HG02588 (cell line): Measurements from ENCODE around the gene AFG3L2.

ENCODE experiments used
- ATAC-seq: cut with Tn5 transposase; IDR thresholded peaks from one replicate; pipeline ENCODE4 v1.9.1; 2021; ENCODE audit warnings: mild to moderate bottlenecking, moderate library complexity; ENCODE audit not compliant: unreplicated experiment

AFG3L2 gene

DNA sequence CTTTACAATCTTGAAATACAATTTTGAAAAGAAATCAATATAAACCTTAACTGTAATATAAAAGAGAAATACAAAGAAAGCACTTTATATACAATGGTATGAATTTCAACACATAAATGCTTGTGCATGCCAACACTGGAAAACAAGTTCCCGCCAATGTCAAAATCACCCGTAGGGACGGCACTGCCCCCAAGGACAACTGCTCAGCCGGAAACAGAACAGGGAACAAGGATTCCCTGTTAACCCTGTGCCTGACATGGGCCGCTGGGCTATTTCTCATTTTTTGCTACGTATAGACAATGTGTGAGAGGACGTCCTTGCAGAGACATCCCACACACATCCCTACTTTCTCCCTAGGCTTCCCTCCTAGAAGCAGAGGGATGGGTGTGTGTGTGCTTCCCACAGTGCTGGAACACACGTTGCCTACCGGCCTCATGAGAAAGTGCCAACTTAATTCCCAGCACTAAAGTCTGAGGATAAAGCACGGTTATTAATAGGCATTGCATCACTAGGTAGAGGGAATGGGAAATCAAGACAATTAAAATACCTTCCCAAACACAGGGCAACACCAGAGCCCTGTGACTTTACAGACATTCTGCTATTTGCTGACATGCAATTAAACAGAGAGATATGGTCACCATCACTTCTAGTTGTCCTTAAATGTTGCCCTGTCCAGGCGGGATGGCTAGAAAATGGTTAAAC lies 14.4 kb downstream of the AFG3L2 start:
- no peak for ATAC-seq

DNA sequence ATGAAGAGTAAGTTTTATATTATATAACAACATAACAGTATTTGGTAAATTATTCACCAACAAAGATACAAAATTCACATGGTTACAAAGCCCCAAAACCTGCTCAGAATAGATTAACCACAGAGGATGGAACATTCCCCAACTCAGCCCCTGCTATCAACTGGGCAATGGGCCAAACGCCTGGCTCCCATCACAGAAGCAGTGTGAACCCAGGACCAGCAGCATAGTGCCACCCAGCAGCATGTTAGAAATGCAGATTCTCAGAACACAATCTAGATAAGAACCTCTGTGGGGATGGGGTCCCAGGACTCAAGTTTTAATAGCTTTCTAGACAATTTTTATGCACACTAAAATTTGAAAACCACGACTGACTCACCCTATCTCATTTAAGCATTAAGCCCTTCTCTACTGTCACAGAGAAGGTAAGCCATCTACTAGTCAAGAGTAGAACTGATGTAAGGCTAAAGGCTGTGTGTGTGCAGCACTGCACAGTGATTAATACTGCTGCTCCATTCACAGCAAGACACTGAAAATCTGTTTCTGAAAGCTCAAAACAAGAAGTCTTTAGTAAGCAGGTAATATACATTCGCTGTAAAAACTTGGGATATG lies 15.2 kb downstream of the AFG3L2 start:
- no peak for ATAC-seq

DNA sequence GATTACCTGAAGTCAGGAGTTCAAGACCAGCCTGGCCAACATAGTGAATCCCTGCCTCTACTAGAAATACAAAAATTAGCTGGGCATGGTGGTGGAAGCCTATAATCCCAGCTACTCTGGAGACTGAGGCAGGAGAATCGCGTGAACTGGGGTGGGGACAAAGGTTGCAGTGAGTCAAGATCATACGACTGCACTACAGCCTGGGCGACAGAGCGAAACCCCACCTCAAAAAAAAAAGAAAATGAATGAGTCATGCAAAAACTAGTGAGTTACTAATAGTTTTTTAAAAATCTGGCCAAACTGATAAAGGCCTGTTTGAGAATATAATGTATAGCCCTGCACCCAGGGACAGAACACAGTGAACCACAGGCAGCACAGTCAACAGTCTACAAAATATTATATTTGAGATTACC lies 17.5 kb downstream of the AFG3L2 start:
- ATAC-seq = no peak

DNA sequence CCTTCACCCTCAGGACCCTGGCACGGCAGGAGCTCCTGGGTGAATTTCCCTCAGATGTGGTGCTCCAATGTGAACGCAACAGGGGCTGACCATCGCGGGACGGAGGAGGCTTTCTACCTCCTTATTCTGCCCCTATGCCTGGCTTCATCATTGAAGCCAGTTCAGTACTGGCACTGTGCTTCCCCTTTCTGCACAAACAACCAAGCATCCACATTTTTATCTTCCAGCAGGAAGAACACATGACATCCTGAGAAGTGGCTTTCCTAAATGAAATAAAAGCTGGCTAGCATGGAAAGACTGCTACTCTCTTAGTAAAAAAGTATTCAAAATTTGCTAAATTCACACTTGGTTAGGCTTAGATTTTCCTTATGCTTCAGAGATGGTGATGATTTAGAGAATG lies 24.8 kb downstream of the AFG3L2 start:
- ATAC-seq = no peak

DNA sequence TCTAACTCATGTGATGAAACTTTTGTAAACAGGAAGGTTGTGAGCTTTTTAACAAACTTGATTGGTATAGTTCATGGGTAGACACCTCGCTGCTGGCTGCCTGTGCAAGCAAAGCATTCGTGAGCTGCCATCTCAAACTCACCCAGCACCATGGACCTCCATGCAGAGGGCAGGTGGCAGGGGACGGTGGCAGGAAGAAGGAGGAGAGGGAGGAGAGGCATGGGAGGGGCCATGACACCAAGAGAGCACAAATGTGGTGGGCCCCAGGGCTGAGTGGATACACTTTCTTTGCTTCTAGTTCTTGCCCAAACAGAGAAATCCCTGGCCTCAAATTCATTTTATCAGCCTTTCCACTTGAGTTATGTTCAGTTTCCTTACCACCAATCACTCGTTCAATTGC lies 29.1 kb downstream of the AFG3L2 start:
- ATAC-seq = no peak

DNA sequence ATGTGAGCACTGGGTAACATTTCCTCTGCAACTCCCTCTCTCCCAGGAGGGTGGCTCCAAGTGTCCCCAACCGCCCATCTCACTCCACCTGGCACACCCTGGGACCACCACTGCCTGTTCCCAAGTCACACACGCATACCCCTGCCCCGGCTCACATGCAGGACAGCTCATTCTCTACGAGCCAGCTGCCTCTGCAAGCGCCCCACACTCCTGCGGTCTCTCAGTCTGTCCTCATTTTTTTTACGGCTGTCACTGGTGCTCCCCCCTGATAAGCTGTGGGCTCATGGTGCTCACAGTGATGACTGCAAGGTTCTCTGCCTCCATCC lies 30.8 kb downstream of the AFG3L2 start:
- no peak for ATAC-seq

DNA sequence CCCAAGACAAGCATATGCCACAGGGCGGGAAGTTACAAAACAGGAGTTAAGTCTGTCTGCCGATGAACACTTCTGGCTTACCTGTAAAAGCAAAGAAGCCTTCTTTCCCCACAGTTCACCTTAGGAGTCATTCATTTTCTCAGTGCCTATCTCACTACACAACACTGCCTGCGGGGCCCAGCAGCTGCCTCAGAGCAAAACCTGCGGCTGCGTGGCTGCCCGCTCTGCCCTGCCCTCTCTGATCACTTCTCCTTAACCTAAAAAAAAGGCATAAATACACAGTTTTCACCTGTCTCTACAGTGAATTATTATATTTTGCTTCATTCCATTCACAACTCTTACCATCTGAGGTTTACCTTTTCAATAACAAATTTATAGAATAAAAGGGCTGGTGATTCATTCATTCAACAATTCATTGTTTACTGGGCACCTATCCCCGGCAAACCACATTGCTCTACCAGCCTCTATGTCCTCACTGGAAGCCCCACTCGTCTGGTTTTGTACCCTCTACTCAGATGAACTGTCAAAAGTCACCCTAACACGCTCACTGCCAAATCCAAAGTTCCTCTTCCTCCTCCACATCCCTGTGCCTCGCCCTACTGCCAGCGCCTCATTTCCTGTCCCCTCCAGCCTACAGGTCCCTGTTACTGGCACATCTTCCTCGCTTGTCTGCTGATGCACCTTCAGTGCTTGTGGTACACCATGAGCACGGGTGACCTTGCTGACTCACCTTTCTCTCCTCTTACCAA lies 31.4 kb downstream of the AFG3L2 start:
- ATAC-seq = no peak

DNA sequence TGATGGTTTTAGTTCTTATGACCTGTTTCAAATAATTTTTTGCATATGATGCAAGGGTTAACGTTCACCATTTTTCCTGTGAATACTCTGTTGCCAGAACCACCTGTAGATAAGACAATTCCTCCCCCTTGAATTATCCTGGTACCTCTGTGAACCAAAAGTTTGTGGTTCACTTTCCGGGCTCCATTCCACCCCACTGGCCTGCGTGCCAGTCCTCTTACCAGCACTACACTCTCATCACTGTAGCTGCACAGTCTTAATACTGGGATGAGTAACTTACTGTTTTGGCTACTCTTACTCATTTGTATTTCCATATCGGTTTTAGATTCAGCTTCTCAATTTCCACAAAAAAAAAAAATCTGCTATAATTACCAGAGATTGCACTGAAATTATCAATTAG lies 34.4 kb downstream of the AFG3L2 start:
- no peak for ATAC-seq

DNA sequence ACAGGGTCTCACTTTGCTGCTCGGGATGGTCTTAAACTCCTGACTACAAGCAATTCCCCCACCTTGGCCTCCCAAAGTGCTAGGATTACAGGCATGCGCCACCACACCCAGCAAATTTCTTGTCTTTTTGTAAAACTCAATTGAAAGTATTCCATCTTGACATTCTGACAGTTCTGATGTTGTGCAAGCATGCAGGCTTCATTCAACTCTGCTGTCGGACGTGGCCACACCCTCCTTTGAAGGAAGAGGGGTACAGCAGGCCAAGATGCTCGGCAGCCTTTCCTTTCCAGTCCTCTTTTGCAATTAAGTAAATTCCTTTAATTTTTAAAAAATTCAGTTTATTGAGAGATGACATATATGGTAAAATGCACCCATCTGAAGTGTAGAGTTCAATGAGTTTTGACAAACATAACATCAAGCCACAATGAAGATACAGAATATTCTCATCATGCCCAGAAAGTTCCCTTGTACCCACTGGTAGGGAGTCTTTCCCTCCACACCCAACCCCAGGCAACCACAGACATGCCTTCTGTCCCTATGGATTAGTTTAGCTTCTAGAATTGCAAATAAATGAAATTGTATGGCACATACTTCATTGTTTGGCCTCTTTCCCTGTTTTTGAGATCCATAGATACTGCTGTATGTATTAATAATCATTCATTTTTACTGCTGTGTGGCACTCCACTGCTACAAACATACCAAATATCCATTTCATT lies 35.9 kb downstream of the AFG3L2 start:
- ATAC-seq = no peak

DNA sequence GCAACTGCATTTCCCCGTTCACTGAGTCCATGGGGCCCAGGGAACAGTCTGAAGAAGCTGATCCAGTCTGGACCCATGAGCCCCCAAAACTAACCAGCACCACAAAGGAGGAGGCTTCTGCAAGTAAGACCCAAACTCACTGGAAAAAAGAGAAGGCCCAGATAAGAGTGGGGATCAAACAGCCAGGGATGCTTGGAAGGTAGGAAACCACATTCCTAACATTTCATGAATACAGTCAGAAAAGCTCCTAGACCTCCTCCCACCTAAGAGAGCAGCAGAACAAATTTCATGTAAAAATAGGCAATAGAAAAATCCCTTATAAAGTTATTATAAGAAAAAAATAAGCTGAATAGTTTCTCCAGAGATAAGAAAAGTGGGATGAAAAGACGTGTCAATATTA lies 38.6 kb downstream of the AFG3L2 start:
- ATAC-seq = no peak

DNA sequence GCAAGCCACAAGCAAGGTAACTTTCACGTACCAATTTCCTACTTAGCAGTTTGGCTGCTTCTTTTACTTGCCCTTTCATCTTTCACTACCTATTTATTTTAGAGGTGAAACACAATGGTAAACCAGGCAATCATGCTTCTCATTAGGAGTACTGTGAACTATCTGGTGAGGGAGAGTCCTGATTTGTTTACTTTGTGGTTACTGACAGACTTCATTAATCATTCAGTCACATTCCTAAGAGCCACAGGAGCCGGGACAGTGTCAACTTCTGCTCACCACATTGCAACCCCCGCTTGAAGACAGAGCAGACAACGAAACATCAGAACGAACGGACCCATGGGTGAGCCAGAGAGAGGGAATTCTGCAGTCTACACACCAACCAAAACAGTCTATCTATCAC lies 40.1 kb downstream of the AFG3L2 start:
- ATAC-seq = no peak

DNA sequence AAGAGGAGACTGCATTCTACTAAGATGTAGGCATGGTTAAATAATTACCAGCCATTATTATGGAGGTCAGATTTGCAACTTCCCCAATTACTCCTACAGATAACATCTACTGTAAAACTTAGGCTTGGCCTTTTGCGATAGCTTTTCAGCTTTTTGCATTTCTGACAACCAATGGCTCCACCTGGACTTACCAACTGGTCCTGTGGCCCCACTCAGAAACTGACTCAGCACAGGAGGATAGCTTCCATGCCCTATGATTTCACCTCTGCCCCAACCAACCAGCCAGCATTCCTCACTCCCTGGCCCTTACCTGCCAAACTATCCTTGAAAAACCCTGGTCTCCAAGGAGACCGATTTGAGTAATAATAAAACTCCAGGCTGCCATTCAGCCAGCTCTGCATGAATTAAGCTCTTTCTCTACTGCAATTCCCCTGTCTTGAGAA lies 40.8 kb downstream of the AFG3L2 start:
- no peak for ATAC-seq

DNA sequence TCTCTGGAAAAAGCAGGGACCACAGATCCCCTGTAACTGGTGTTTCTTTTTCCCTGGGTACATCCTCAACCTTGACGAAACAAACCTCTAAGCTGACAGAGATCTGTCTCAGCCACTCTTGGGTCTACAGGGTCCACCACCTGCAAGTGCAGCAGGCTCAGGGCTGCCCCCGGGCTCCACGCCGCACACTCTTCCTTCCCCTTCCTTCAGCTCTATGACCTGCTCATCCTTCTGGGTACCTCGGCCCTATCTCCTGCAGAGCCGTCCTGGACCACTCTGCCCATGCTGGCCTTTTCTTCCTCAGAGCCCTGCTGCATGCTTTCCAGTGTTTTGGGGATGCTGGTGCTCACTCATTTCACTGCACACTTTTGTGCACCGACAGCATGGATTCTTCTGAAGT lies 41.5 kb downstream of the AFG3L2 start:
- ATAC-seq = no peak

DNA sequence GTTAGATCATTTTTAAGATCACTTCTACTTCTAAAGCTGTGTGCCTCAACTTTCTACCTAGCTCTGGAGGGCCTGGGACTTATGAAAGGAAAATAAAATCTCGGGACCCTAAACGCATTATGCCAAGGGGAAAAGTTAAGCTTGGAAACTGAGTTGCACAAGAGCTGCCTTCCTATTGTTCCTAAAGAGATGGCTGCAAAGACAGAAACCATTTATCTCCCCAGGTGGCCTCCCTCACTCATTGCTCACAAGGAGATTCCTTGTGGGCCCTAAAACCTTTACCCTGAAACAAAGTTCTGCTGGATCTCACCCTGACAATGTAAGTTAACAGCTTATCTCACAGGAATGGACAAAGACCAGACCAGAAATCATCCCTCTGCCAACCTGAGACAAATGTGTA lies 42.2 kb downstream of the AFG3L2 start:
- ATAC-seq = no peak

DNA sequence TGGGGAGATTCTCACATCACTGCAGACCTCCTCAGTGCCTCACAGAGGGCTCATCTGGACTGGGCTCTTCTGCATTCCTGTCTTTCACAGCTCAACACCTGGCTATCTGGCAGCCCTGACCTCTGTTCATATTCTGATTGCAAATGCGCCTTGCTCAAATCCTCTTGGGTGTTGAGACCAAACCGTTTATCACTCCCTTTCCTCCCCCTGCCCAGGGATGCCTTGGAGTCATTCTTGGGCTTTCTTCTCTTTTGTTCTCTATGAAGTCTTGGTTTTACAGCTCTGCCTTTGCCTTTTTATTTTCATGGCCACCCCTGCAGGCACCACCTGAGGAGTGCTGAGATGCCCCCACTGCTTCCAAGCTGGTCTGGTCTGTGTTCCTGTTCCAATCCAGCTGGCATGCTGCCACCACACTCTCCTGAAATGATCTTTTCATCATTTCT lies 42.6 kb downstream of the AFG3L2 start:
- ATAC-seq = no peak

DNA sequence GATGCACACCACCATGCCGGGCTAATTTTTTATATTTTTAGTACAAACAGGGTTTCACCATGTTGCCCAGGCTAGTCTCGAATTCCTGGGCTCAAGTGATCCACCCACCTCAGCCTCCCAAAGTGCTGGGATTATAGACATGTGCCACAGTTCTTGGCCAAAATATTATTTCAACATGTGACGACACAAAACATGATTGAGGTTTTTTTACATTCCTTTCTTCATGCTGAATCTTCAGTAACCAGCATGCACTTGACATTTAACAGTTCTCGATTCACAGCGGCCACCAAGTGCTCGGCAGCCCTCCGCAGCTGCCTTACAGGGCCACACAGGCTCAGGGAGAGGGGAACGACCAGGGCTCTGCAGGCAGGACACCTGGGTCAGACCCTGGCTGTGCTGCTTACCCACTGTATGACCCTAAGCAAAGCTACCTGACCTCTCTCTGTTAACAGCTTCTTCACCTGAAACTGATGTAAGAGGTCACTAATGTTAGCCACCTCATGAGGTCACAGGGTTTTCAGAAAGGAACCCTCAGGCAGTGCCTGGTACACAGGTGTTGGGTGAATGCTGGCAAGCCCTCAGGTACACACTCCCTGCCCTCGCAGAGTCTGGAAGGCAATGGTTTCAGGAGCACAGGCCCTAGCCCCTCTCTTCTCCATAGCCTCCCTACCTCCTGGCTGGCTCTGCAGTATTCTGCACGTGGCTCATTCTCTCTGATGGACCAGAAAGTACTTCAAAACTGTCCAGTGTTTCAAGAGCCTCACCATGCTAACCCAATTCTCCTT lies 43.3 kb downstream of the AFG3L2 start:
- ATAC-seq = no peak

DNA sequence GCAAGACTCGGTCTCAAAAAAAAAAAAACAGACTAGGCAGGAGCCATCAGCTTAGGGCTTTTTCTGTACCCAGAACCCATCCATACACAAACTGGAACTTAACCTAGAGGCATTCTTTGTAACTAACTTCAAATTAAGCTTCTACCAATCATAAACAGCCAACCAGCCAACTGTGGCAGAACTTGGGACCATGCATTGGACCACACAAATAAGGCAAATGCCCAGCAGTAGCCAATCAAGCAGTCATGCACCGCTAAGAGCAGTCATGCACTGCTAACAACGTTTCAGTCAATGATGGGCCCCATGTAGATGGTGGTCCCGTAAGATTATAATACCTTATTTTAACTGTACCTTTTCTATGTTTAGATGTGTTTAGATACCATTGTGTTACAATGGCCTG lies 46.3 kb downstream of the AFG3L2 start:
- ATAC-seq = no peak

DNA sequence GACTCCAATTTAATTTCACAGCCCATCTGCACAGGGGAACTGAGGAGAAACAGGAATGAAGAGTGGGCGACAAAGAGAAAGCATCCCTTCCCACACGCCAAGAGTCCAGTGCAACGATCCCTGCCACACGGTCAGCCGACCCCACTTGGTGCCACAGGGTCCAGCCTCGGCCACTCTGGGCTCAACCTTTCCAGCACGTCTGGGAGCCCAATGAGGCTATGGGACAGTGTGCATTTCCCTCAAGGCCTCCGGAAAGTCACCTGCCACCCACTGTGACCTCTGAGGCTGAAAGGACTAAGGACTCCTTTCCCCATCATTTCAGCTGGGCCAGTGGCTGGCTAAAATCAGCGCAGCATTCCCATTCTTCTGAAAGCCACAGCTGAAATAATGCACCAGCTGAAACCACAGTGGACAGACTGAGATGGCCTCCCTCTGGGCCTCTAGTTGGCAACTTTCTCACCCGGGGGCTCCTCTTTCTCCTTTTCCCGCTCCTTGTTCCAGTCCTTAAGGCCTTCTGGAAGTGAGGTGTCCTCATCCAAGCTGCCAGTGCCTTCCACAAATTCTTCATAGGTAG lies 47.8 kb downstream of the AFG3L2 start:
- no peak for ATAC-seq

DNA sequence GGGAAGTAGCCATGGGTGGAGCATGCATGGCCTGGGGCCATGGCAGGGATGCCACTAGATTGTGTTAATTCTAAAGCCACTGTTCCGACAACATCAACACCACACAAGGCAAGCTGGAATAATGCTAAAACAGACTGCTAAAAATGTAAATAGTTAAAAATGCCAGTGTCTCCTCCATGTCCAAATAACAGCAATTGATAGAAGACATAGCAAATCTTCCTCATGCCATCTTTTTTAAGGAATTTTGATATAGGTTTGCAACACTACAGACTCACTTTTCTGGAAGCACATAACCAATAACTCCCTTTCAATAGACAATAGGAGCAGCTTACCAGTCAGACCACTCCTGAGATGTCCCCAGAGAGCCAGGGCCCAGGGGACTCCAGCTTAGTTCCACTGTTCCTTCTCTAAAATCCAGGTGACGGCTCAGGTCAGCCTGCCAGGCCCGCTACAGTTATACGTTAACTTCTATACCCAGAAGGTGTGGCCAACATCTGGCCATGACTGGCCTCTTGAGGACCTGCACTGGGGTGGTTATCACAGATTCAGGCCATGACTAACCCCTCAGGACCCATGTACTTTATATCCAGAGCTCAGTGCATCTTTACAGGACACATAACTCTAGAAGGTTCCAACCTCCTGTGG lies 48.7 kb downstream of the AFG3L2 start:
- no peak for ATAC-seq
